H9 (cell line): Measurements from ENCODE around the gene SCLY. TPM values are rescaled to one million over a fixed set of nuclear protein-coding genes. Genes with fewer than 3 reads are reported as not detected.

ENCODE experiments used
- DNase-seq: peaks from one replicate; pipeline ENCODE4 v3.0.0-alpha.2; 2017
- H2AFZ ChIP-seq: one replicate; pipeline ENCODE4 v1.6.1; 2013; ENCODE audit warnings: mild to moderate bottlenecking, low read length, control low read depth, moderate library complexity
- H2AK5ac ChIP-seq: 2 replicates; pipeline ENCODE4 v1.6.1; 2013; ENCODE audit warnings: low read length, control low read depth, mixed read lengths; ENCODE audit not compliant: insufficient read length
- H2BK120ac ChIP-seq: one replicate; pipeline ENCODE4 v1.6.1; 2013; ENCODE audit warnings: low read depth, mild to moderate bottlenecking, low read length, control low read depth, inconsistent platforms; ENCODE audit not compliant: poor library complexity, severe bottlenecking
- H2BK12ac ChIP-seq: 2 replicates; pipeline ENCODE4 v1.6.1; 2013; ENCODE audit warnings: low read length, control low read depth, mixed read lengths, low read depth; ENCODE audit not compliant: insufficient read length
- H2BK15ac ChIP-seq: 2 replicates; pipeline ENCODE4 v1.6.1; 2013; ENCODE audit warnings: low read depth, low read length, control low read depth
- H2BK20ac ChIP-seq: one replicate; pipeline ENCODE4 v1.6.1; 2013; ENCODE audit warnings: low read depth, mild to moderate bottlenecking, low read length, control low read depth, inconsistent platforms; ENCODE audit not compliant: poor library complexity, severe bottlenecking
- H2BK5ac ChIP-seq: 2 replicates; pipeline ENCODE4 v1.6.1; 2013; ENCODE audit warnings: low read length, control low read depth, mixed read lengths; ENCODE audit not compliant: insufficient read length
- H3K14ac ChIP-seq: 2 replicates; pipeline ENCODE4 v1.6.1; 2013; ENCODE audit warnings: low read length, control low read depth; ENCODE audit not compliant: insufficient read depth
- H3K18ac ChIP-seq: 2 replicates; pipeline ENCODE4 v1.6.1; 2013; ENCODE audit warnings: low read depth, mild to moderate bottlenecking, mixed read lengths, low read length, control low read depth; ENCODE audit not compliant: insufficient read length
- H3K23ac ChIP-seq: 2 replicates; pipeline ENCODE4 v1.6.1; 2013; ENCODE audit warnings: low read length, control low read depth, mixed read lengths, low read depth; ENCODE audit not compliant: insufficient read length
- H3K23me2 ChIP-seq: 2 replicates; pipeline ENCODE4 v1.6.1; 2013; ENCODE audit warnings: low read depth, mild to moderate bottlenecking, mixed read lengths, low read length, control low read depth; ENCODE audit not compliant: insufficient read length, poor library complexity, severe bottlenecking
- H3K27ac ChIP-seq: 2 replicates; pipeline ENCODE4 v1.5.1; 2013; ENCODE audit warnings: low read length, control low read depth, mixed read lengths, low read depth; ENCODE audit not compliant: insufficient read length
- H3K27me3 ChIP-seq: 2 replicates; pipeline ENCODE4 v1.6.1; 2013; ENCODE audit warnings: low read length, control low read depth, inconsistent platforms; ENCODE audit not compliant: insufficient read depth
- H3K4ac ChIP-seq: 2 replicates; pipeline ENCODE4 v1.6.1; 2013; ENCODE audit warnings: low read depth, mild to moderate bottlenecking, control low read depth, inconsistent platforms, low read length, moderate library complexity
- H3K4me1 ChIP-seq: 2 replicates; pipeline ENCODE4 v1.6.1; 2013; ENCODE audit warnings: low read length, control low read depth, inconsistent platforms; ENCODE audit not compliant: insufficient read depth
- H3K4me2 ChIP-seq: 2 replicates; pipeline ENCODE4 v1.6.1; 2013; ENCODE audit warnings: low read length, control low read depth, mixed read lengths; ENCODE audit not compliant: insufficient read length, insufficient read depth
- H3K56ac ChIP-seq: 2 replicates; pipeline ENCODE4 v1.6.1; 2013; ENCODE audit warnings: low read depth, mild to moderate bottlenecking, mixed read lengths, low read length, control low read depth; ENCODE audit not compliant: insufficient read length
- H3K79me1 ChIP-seq: 2 replicates; pipeline ENCODE4 v1.6.1; 2013; ENCODE audit warnings: low read depth, mild to moderate bottlenecking, moderate library complexity, low read length, control low read depth, inconsistent platforms; ENCODE audit not compliant: insufficient read depth, poor library complexity, severe bottlenecking
- H3K79me2 ChIP-seq: 2 replicates; pipeline ENCODE4 v1.6.1; 2013; ENCODE audit warnings: low read length, control low read depth, inconsistent platforms; ENCODE audit not compliant: insufficient read depth
- H3K9ac ChIP-seq: 2 replicates; pipeline ENCODE4 v1.6.1; 2013; ENCODE audit warnings: low read length, control low read depth, mixed read lengths; ENCODE audit not compliant: insufficient read length; ENCODE audit errors: extremely low read depth
- H3K9me3 ChIP-seq: one replicate; pipeline ENCODE4 v1.6.1; 2013; ENCODE audit warnings: low read depth, low read length, inconsistent platforms; ENCODE audit not compliant: control insufficient read depth
- H3T11ph ChIP-seq: one replicate; pipeline ENCODE4 v1.6.1; 2013; ENCODE audit warnings: mild to moderate bottlenecking, low read length, control low read depth, inconsistent platforms
- H4K20me1 ChIP-seq: one replicate; pipeline ENCODE4 v1.6.1; 2013; ENCODE audit not compliant: control insufficient read depth, insufficient read length, insufficient read depth
- H4K5ac ChIP-seq: 2 replicates; pipeline ENCODE4 v1.6.1; 2013; ENCODE audit warnings: low read depth, mild to moderate bottlenecking, mixed read lengths, low read length, control low read depth; ENCODE audit not compliant: insufficient read length
- H4K8ac ChIP-seq: replicated peaks from 2 replicates; pipeline ENCODE4 v1.6.1; 2013; ENCODE audit warnings: low read length, control low read depth, mixed read lengths, low read depth; ENCODE audit not compliant: insufficient read length
- H4K91ac ChIP-seq: 2 replicates; pipeline ENCODE4 v1.6.1; 2013; ENCODE audit warnings: low read depth, mild to moderate bottlenecking, moderate library complexity, mixed read lengths, low read length, control low read depth; ENCODE audit not compliant: insufficient read length
- H3K27ac Mint-ChIP-seq, 3 experiments: 2 replicates in 2 of 3; 3 replicates in 1 of 3; pipeline ENCODE4 v1.8.0; 2020 to 2021; ENCODE audit warnings: mixed read lengths in 3 of 3, mild to moderate bottlenecking in 1 of 3, moderate library complexity in 1 of 3
- H3K27me3 Mint-ChIP-seq: 2 replicates; pipeline ENCODE4 v1.8.0; 2021; ENCODE audit warnings: low read depth, mild to moderate bottlenecking, moderate library complexity, mixed read lengths
- H3K36me3 Mint-ChIP-seq, 3 experiments: 2 replicates in 2 of 3; 3 replicates in 1 of 3; pipeline ENCODE4 v1.8.0; 2020 to 2021; ENCODE audit warnings: low read depth in 3 of 3, mixed read lengths in 3 of 3; ENCODE audit not compliant: insufficient read depth in 1 of 3
- H3K4me1 Mint-ChIP-seq, 2 experiments: 2 replicates each; pipeline ENCODE4 v1.8.0; 2020; ENCODE audit warnings: mixed read lengths in 2 of 2
- H3K4me3 Mint-ChIP-seq, 2 experiments: 2 replicates in 1 of 2; 3 replicates in 1 of 2; pipeline ENCODE4 v1.8.0; 2020 to 2021; ENCODE audit warnings: mild to moderate bottlenecking in 2 of 2, mixed read lengths in 2 of 2, moderate library complexity in 1 of 2
- H3K9me3 Mint-ChIP-seq, 2 experiments: 2 replicates in 1 of 2; 3 replicates in 1 of 2; pipeline ENCODE4 v1.8.0; 2020; ENCODE audit warnings: mild to moderate bottlenecking in 2 of 2, mixed read lengths in 2 of 2, moderate library complexity in 1 of 2
- CTCF ChIP-seq: fragments of 200-600 bp; sonication (generic); conservative IDR thresholded peaks from 3 replicates; pipeline ENCODE4 v1.8.0; 2021; ENCODE audit warnings: antibody characterized with exemption, mild to moderate bottlenecking
- WGBS: extraction: QIAGEN DNeasy Blood & Tissue Kit; methylation state at CpG from one replicate; pipeline ENCODE4 v1.1.7; 2013; ENCODE audit warnings: missing lambda C conversion rate, low lambda C conversion rate, mixed read lengths; ENCODE audit not compliant: insufficient read length; ENCODE audit errors: extremely low coverage; 5-methylcytosine and 5-hydroxymethylcytosine counted together
- total RNA-seq: library from RNA; stranded (reverse); gene quantifications from 2 replicates; pipeline ENCODE4 v1.2.1, GENCODE V29; 2021

Gene SCLY
- total RNA-seq, 1 experiment from 2014 or later = 55.3 TPM

- H3K18ac ChIP-seq = no peak overlapping the region
- no peak for TF ChIP-seq CTCF
- H3K23ac ChIP-seq = no peak overlapping the region
- no peaks in the 10 kb centered on the region for H3K23me2 ChIP-seq
- H2AFZ ChIP-seq = no peak overlapping the region
- no peak overlapping the region for H4K8ac ChIP-seq
- H3T11ph ChIP-seq = no peak overlapping the region
- no peaks in the 10 kb centered on the region for H3K27me3 ChIP-seq
- peaks cover 19 to 62% (median 30%) of the 10 kb centered on the region in 3 experiments; a peak in 6 of 7 replicates for H3K36me3 Mint-ChIP-seq
- no peaks in the 10 kb centered on the region for H3K79me1 ChIP-seq
- no peak overlapping the region for H2BK12ac ChIP-seq
- peak overlapping the region in 1 of 3 experiments; percentile 70; a peak in 1 of 7 replicates for H3K27ac Mint-ChIP-seq
- no peaks in the 10 kb centered on the region for H3K4me1 ChIP-seq
- H3K4ac ChIP-seq = no peak overlapping the region
- H2BK120ac ChIP-seq = no peak overlapping the region
- H2AK5ac ChIP-seq = no peak overlapping the region
- H3K9me3 ChIP-seq = no peaks in the 10 kb centered on the region
- no peaks in the 10 kb centered on the region for H3K79me2 ChIP-seq
- H3K9ac ChIP-seq = no peak overlapping the region
- no peak overlapping the region; a peak in 1 of 5 replicates for H3K4me3 Mint-ChIP-seq
- no peak overlapping the region for H2BK5ac ChIP-seq
- H3K4me2 ChIP-seq = no peak overlapping the region
- H2BK20ac ChIP-seq = no peak overlapping the region
- no peak overlapping the region for H3K27ac ChIP-seq
- no peak overlapping the region for H4K5ac ChIP-seq
- H4K91ac ChIP-seq = no peak overlapping the region
- H3K4me1 Mint-ChIP-seq = no peaks in the 10 kb centered on the region
- no peaks in the 10 kb centered on the region for H3K9me3 Mint-ChIP-seq
- no peak overlapping the region for H2BK15ac ChIP-seq
- H3K56ac ChIP-seq = no peak overlapping the region
- no CpG with 5 or more reads among the region's 9 CpGs for WGBS
- H4K20me1 ChIP-seq = no peaks in the 10 kb centered on the region
- H3K27me3 Mint-ChIP-seq = no peaks in the 10 kb centered on the region
- H3K14ac ChIP-seq = no peak overlapping the region
- DNase-seq = no peak
Observed at GRCh38 chr2:238040918-238041317, 19.9 kb upstream of the SCLY start.
